K562 (cell line): ENCODE results near the gene CCDC192. TPM values are rescaled to one million over a fixed set of nuclear protein-coding genes. Genes with fewer than 3 reads are reported as not detected.

Experiments used
- ATAC-seq: fragments of 200-7000 bp; cut with Tn5 transposase; 3 replicates; pipeline ENCODE4 v1.9.1; 2020; ENCODE audit warnings: moderate library complexity
- BruUV-seq: library from RNA; stranded (reverse); fragments of 400-500 nt; replicated peaks from 2 replicates; lab custom pipeline; 2021; lab: Mats Ljungman, UMichigan
- CTCF ChIA-PET: fragments of 300-600 bp; formaldehyde crosslinking; extraction: SDS; loops from one replicate; lab custom pipeline; 2021; ENCODE audit warnings: low intra/inter-chr PET ratio; lab: Yijun Ruan, JAX
- POLR2A ChIA-PET: fragments of 300-600, 350-650 bp; sonication (Branson Sonifier 250); formaldehyde crosslinking; extraction: SDS; loops from one replicate; lab custom pipeline; 2021; ENCODE audit warnings: antibody characterized with exemption, inconsistent platforms; lab: Yijun Ruan, JAX
- DNase-seq, 4 experiments: peaks; one replicate each; pipeline versions ENCODE4 v3.0.0 to v3.0.0-alpha.2; 2011 to 2018; ENCODE audit warnings: low spot score in 3 of 4, mixed read lengths in 3 of 4; ENCODE audit errors: extremely low read depth in 1 of 4
- FAIRE-seq: peaks from 2 replicates; lab custom pipeline; 2011; peaks lifted over from hg19 to GRCh38; lab: Jason Lieb, UNC
- H2AFZ ChIP-seq: 2 replicates; pipeline ENCODE4 v1.6.0; 2011; ENCODE audit warnings: low read depth, low read length, control low read depth, inconsistent platforms
- H3K27ac ChIP-seq: fragments of 200-600 bp; 3 replicates; pipeline ENCODE4 v1.8.0; 2011; ENCODE audit warnings: low read depth, mild to moderate bottlenecking, control low read depth, inconsistent platforms, low read length, moderate library complexity, mixed read lengths; ENCODE audit errors: extremely low read depth
- H3K27me3 ChIP-seq, 2 experiments: fragments of 300-600 bp in 1 of 2; 2 replicates in 1 of 2; 3 replicates in 1 of 2; pipeline versions ENCODE4 v1.6.0 to v1.8.0; 2011; ENCODE audit warnings: inconsistent platforms in 2 of 2, low read length in 2 of 2, mild to moderate bottlenecking in 1 of 2, mixed read lengths in 1 of 2, moderate library complexity in 1 of 2; ENCODE audit not compliant: control insufficient read depth in 2 of 2, insufficient read depth in 2 of 2
- H3K36me3 ChIP-seq: fragments of 300-600 bp; 3 replicates; pipeline ENCODE4 v1.8.0; 2011; ENCODE audit warnings: mild to moderate bottlenecking, low read length, inconsistent platforms; ENCODE audit not compliant: control insufficient read depth, insufficient read depth
- H3K4me1 ChIP-seq, 2 experiments: fragments of 200-600 bp in 1 of 2; replicated peaks in 1 of 2; 2 replicates in 1 of 2; 3 replicates in 1 of 2; pipeline versions ENCODE4 v1.5.1 to v1.8.0; 2011; ENCODE audit warnings: inconsistent platforms in 2 of 2, low read length in 2 of 2, mild to moderate bottlenecking in 1 of 2, mixed read lengths in 1 of 2, moderate library complexity in 1 of 2; ENCODE audit not compliant: control insufficient read depth in 2 of 2, insufficient read depth in 2 of 2
- H3K4me2 ChIP-seq: 2 replicates; pipeline ENCODE4 v1.6.1; 2011; ENCODE audit warnings: low read length, control low read depth, inconsistent platforms, mixed read lengths; ENCODE audit not compliant: insufficient read depth
- H3K4me3 ChIP-seq: fragments of 200-600 bp; sonication (generic), shearing (Covaris generic); 2 replicates; pipeline ENCODE4 v1.5.1; 2016; ENCODE audit warnings: control low read depth, inconsistent platforms
- H3K79me2 ChIP-seq: fragments of 200-600 bp; 3 replicates; pipeline ENCODE4 v1.8.0; 2011; ENCODE audit warnings: low read length, inconsistent platforms; ENCODE audit not compliant: control insufficient read depth, insufficient read depth
- H3K9ac ChIP-seq, 2 experiments: 2 replicates each; pipeline versions ENCODE4 v1.6.0 to v1.6.1; 2011; ENCODE audit warnings: low read depth in 2 of 2, low read length in 2 of 2, control low read depth in 1 of 2, inconsistent platforms in 1 of 2, mild to moderate bottlenecking in 1 of 2, mixed read lengths in 1 of 2; ENCODE audit not compliant: insufficient read depth in 1 of 2
- H3K9me1 ChIP-seq: one replicate; pipeline ENCODE4 v1.6.0; 2011; ENCODE audit warnings: inconsistent platforms, mild to moderate bottlenecking, low read length, moderate library complexity; ENCODE audit not compliant: control insufficient read depth, insufficient read depth
- H3K9me3 ChIP-seq: replicated peaks from 2 replicates; pipeline ENCODE4 v1.5.1; 2011; ENCODE audit warnings: low read depth, low read length, inconsistent platforms; ENCODE audit not compliant: control insufficient read depth, insufficient read depth
- H4K20me1 ChIP-seq: replicated peaks from 2 replicates; pipeline ENCODE4 v1.6.1; 2011; ENCODE audit warnings: low read length, inconsistent platforms, mixed read lengths; ENCODE audit not compliant: control insufficient read depth, insufficient read depth
- CAMTA2 ChIP-seq: fragments of 250-450 bp; sonication (Bioruptor Pico); conservative IDR thresholded peaks from 2 replicates; pipeline ENCODE4 v1.5.1; 2022
- HNRNPUL1 ChIP-seq: fragments of 200-400 bp; formaldehyde crosslinking; IDR thresholded peaks from 2 replicates; pipeline ENCODE4 v1.6.1; 2017; ENCODE audit warnings: low read length
- KLF6 ChIP-seq: fragments of 250-450 bp; sonication (Bioruptor Pico); IDR thresholded peaks from 2 replicates; pipeline ENCODE4 v1.4.0; 2020; ENCODE audit warnings: mild to moderate bottlenecking, moderate library complexity, borderline replicate concordance
- MCM7 ChIP-seq, 2 experiments: fragments of 450-650 bp; IDR thresholded peaks; 2 replicates each; pipeline ENCODE4 v1.6.1; 2016 to 2018
- MED1 ChIP-seq: sonication (generic); formaldehyde crosslinking; IDR thresholded peaks from 2 replicates; pipeline ENCODE4 v1.8.1; 2023; ENCODE audit warnings: missing genetic modification reagents, borderline replicate concordance
- MTA1 ChIP-seq: fragments of 450-650 bp; IDR thresholded peaks from 2 replicates; pipeline ENCODE4 v1.6.1; 2017; ENCODE audit warnings: borderline replicate concordance
- MYC ChIP-seq, 2 experiments: fragments of 250-450 bp in 1 of 2; sonication (Bioruptor Pico) in 1 of 2; IDR thresholded peaks; 2 replicates each; pipeline versions ENCODE4 v1.5.1 to v1.6.1; 2012 to 2021; ENCODE audit warnings: low read depth in 2 of 2, borderline replicate concordance in 1 of 2, improper control_type of control experiment in 1 of 2, low read length in 1 of 2, mild to moderate bottlenecking in 1 of 2, moderate library complexity in 1 of 2
- NFYB ChIP-seq: IDR thresholded peaks from 2 replicates; pipeline ENCODE4 v1.6.1; 2011; ENCODE audit warnings: mild to moderate bottlenecking, moderate library complexity; ENCODE audit not compliant: insufficient read length; ENCODE audit errors: extremely low read depth
- NRF1 ChIP-seq, 2 experiments: fragments of 450-650 bp; IDR thresholded peaks in 1 of 2; conservative IDR thresholded peaks in 1 of 2; 2 replicates each; pipeline ENCODE4 v1.6.1; 2014; ENCODE audit warnings: mild to moderate bottlenecking in 2 of 2
- SMARCA4 ChIP-seq: fragments of 450-650 bp; IDR thresholded peaks from 2 replicates; pipeline ENCODE4 v1.6.1; 2016
- XRCC4 ChIP-seq: IDR thresholded peaks from one replicate; pipeline ENCODE4 v1.6.1; 2011; ENCODE audit not compliant: insufficient read depth, insufficient read length; ENCODE audit errors: extremely low read depth
- ZNF695 ChIP-seq: fragments of 450-650 bp; formaldehyde crosslinking; IDR thresholded peaks from 2 replicates; pipeline ENCODE4 v1.4.0; 2020; ENCODE audit warnings: mild to moderate bottlenecking, moderate library complexity
- WGBS: fragments of 100-300 bp; shearing (Covaris generic); methylation state at CpG from one replicate; pipeline ENCODE4 v1.1.6; 2016; ENCODE audit warnings: low coverage, mixed read lengths; ENCODE audit not compliant: insufficient coverage; ENCODE audit errors: missing lambda C conversion rate; 5-methylcytosine and 5-hydroxymethylcytosine counted together
- in situ Hi-C: fragments of 300-500 bp; cut with MboI; formaldehyde crosslinking; loops from 4 replicates; pipeline ENCODE4 v1.15.0; 2018; ENCODE audit warnings: inconsistent platforms, mixed read lengths
- intact Hi-C: fragments of 100-400 bp; cut with micrococcal nuclease; formaldehyde crosslinking; loops from 2 replicates; pipeline ENCODE4 v1.14.2; 2022
- polyA plus RNA-seq, 8 experiments: library from polyadenylated mRNA; depleted of rRNA in 4 of 8; stranded (reverse) in 5 of 8; unstranded in 3 of 8; fragments of >200 nt; fragmentation: Nextera tagmentation in 2 of 8; fragmentation: Illumina TruSeq in 1 of 8; extraction: Ambion mirVana in 2 of 8; extraction: Trizol in 1 of 8; gene quantifications; 2 replicates each; pipeline versions ENCODE4 v1.2.1 to v1.2.3, GENCODE V29; 2011 to 2014; ENCODE audit warnings: inconsistent platforms in 1 of 8, missing spikeins in 1 of 8
- total RNA-seq, 7 experiments: library from RNA; depleted of rRNA in 6 of 7; stranded (reverse); fragments of >200 nt in 6 of 7; fragmentation: Illumina TruSeq in 2 of 7; extraction: Trizol in 2 of 7; gene quantifications; 2 replicates each; pipeline versions ENCODE4 v1.2.1 to v1.2.3, GENCODE V29; 2011 to 2021; ENCODE audit warnings: low replicate concordance in 1 of 7
- TF ChIP-seq, protein P1 (sequence below): fragments of 250-450 bp; sonication (Bioruptor Pico); IDR thresholded peaks from 2 replicates; pipeline ENCODE4 v1.8.0; 2022; ENCODE audit warnings: inconsistent platforms, mild to moderate bottlenecking, moderate library complexity, borderline replicate concordance
- TF ChIP-seq, protein P2 (sequence below): sonication (generic); formaldehyde crosslinking; IDR thresholded peaks from 2 replicates; pipeline ENCODE4 v1.9.0; 2022; ENCODE audit warnings: mild to moderate bottlenecking, missing genetic modification reagents
- TF ChIP-seq, protein P3 (sequence below), 2 experiments: fragments of 450-650 bp in 1 of 2; sonication (generic) in 1 of 2; formaldehyde crosslinking in 1 of 2; IDR thresholded peaks in 1 of 2; conservative IDR thresholded peaks in 1 of 2; 2 replicates each; pipeline versions ENCODE4 v1.6.1 to v1.8.1; 2016 to 2023; ENCODE audit warnings: mild to moderate bottlenecking in 2 of 2, moderate library complexity in 2 of 2, inconsistent platforms in 1 of 2, missing genetic modification reagents in 1 of 2
- TF ChIP-seq, protein P4 (sequence below): fragments of 250-450 bp; sonication (Bioruptor Pico); IDR thresholded peaks from 2 replicates; pipeline ENCODE4 v1.8.0; 2022; ENCODE audit warnings: moderate library complexity, mild to moderate bottlenecking, inconsistent platforms

CCDC192 gene
- total and polyA plus RNA-seq, 9 of the 15 experiments (the other 6 are each of a cell fraction or from before 2014, with no cell fraction given), result 0.21 to 0.66 (median 0.38) TPM; not detected in 2

DNA sequence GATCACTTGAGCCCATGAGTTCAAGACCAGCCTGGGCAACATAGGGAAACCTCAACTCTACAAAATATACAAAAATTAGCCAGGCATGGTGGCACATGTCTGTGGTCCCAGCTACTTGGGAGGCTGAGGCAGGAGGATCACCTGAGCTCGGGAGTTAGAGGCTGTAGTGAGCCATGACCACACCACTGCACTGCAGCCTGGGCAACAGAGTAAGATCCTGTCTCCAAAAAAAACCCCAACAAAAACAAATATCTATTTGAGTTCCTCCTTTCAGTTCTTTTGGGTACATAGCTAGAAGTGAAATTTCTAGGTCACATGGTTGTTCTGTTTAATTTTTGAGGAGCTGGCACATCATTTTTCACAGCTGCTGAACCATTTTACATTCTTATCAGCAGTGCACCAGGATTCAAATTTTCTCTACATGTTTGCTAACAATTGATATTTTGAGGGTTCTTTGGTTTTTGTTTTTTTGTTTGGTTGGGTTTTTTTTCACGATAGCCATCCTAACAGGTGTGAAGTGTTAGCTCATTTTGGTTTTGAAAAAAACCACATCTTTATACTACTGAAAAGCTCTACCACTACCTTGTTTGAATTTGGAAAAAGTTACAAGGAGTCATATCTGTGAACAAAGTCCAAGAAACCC is 203.5 kb downstream of the CCDC192 start:
- DNase-seq, result no peak
- H3K36me3 ChIP-seq, result no peaks in the 10 kb centered on the region
- no peak overlapping the region for H3K27ac ChIP-seq
- no TSS peak for BruUV-seq
- ChIA-PET POLR2A (no interaction called here), CTCF (no interaction called here)
- in situ Hi-C loops, result no loop called here
- 8% methylated on average over 2 of the region's 2 CpGs for WGBS
- no peaks in the 10 kb centered on the region for H3K79me2 ChIP-seq
- no peak overlapping the region for H2AFZ ChIP-seq
- H3K4me1 ChIP-seq, result no peaks in the 10 kb centered on the region
- intact Hi-C loops, result loop anchor here (5.0 to 10.0 kb wide), 2 partner anchors 176 to 298 kb away; partner anchors contain the start of gene SLC12A2
- H3K9me3 ChIP-seq, result no peaks in the 10 kb centered on the region
- H3K9me1 ChIP-seq, result no peaks in the 10 kb centered on the region
- FAIRE-seq, result no peak
- peaks cover 3 to 4% of the 10 kb centered on the region in 2 experiments; a peak in 1 of 5 replicates for H3K27me3 ChIP-seq
- no peaks in the 10 kb centered on the region for H4K20me1 ChIP-seq
- H3K9ac ChIP-seq, result no peak overlapping the region
- ATAC-seq, result no peak
- no peak overlapping the region for H3K4me3 ChIP-seq
- H3K4me2 ChIP-seq, result no peak overlapping the region
- TF ChIP-seq MED1, result no peak
- TF ChIP-seq MTA1, result no peak
- TF ChIP-seq, protein P1, sequence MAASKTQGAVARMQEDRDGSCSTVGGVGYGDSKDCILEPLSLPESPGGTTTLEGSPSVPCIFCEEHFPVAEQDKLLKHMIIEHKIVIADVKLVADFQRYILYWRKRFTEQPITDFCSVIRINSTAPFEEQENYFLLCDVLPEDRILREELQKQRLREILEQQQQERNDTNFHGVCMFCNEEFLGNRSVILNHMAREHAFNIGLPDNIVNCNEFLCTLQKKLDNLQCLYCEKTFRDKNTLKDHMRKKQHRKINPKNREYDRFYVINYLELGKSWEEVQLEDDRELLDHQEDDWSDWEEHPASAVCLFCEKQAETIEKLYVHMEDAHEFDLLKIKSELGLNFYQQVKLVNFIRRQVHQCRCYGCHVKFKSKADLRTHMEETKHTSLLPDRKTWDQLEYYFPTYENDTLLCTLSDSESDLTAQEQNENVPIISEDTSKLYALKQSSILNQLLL (CRISPR knock-in tag), result no peak
- no peak for TF ChIP-seq KLF6 (CRISPR knock-in tag)
- TF ChIP-seq, protein P2, sequence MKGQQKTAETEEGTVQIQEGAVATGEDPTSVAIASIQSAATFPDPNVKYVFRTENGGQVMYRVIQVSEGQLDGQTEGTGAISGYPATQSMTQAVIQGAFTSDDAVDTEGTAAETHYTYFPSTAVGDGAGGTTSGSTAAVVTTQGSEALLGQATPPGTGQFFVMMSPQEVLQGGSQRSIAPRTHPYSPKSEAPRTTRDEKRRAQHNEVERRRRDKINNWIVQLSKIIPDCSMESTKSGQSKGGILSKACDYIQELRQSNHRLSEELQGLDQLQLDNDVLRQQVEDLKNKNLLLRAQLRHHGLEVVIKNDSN (CRISPR knock-in tag), result no peak
- TF ChIP-seq SMARCA4, result no peak
- TF ChIP-seq ZNF695 (CRISPR knock-in tag), result no peak
- TF ChIP-seq XRCC4, result no peak
- TF ChIP-seq CAMTA2 (CRISPR knock-in tag), result no peak
- TF ChIP-seq MYC (IDR thresholded peaks at IDR 0.05; ENCODE audit: low read depth, low read length), result no peak
- TF ChIP-seq MYC (CRISPR knock-in tag; IDR thresholded peaks at IDR 0.05; ENCODE audit: borderline replicate concordance, low read depth), result no peak
- no peak for TF ChIP-seq MCM7 (IDR thresholded peaks at IDR 0.05)
- no peak for TF ChIP-seq NFYB
- TF ChIP-seq, protein P3, sequence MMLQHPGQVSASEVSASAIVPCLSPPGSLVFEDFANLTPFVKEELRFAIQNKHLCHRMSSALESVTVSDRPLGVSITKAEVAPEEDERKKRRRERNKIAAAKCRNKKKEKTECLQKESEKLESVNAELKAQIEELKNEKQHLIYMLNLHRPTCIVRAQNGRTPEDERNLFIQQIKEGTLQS (IDR thresholded peaks at IDR 0.05), result no peak
- TF ChIP-seq, protein P3 (CRISPR knock-in tag; conservative IDR thresholded peaks at IDR 0.05), result no peak
- TF ChIP-seq, protein P4, sequence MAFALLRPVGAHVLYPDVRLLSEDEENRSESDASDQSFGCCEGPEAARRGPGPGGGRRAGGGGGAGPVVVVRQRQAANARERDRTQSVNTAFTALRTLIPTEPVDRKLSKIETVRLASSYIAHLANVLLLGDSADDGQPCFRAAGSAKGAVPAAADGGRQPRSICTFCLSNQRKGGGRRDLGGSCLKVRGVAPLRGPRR (CRISPR knock-in tag), result no peak
- TF ChIP-seq NRF1 (conservative IDR thresholded peaks at IDR 0.05 in 1 of 2, IDR thresholded peaks at IDR 0.05 in 1 of 2), result no peak
- TF ChIP-seq HNRNPUL1, result no peak
- TF ChIP-seq, all 486 proteins: peak for 0
